Omental fat pad (tissue), 4 donors: Measurements from ENCODE around the gene SLC27A2. TPM values are rescaled to one million over a fixed set of nuclear protein-coding genes. Genes with fewer than 3 reads are reported as not detected.
"Not testable (repeated sequence)": the region's sequence is repeated elsewhere in the genome, so short reads cannot be mapped to it uniquely, and the experiment has no call there.

Experiments
- ATAC-seq: fragments of 150-250 bp; one replicate; pipeline ENCODE4 v1.9.1; 2016; ENCODE audit warnings: mild to moderate bottlenecking, moderate library complexity; ENCODE audit not compliant: low FRiP score
- DNase-seq: peaks from one replicate; pipeline ENCODE4 v3.0.0-alpha.2; 2019; ENCODE audit warnings: low spot score
- total RNA-seq, 4 donors: library from RNA; depleted of rRNA; stranded (reverse); fragments of >200 nt; gene quantifications; one replicate each; pipeline ENCODE4 v1.1.0, GENCODE V29; 2016
- TF ChIP-seq, protein P1 (sequence below), 3 donors: fragments of 450-650 bp; IDR thresholded peaks; one replicate each; pipeline ENCODE4 v1.5.1; 2016 to 2017; ENCODE audit warnings: antibody characterized with exemption in 3 of 3, mild to moderate bottlenecking in 3 of 3, moderate library complexity in 2 of 3

The SLC27A2 gene
- total RNA-seq, 4 donors from 2014 or later: 1.6 to 11.4 (median 5.5) TPM

DNA sequence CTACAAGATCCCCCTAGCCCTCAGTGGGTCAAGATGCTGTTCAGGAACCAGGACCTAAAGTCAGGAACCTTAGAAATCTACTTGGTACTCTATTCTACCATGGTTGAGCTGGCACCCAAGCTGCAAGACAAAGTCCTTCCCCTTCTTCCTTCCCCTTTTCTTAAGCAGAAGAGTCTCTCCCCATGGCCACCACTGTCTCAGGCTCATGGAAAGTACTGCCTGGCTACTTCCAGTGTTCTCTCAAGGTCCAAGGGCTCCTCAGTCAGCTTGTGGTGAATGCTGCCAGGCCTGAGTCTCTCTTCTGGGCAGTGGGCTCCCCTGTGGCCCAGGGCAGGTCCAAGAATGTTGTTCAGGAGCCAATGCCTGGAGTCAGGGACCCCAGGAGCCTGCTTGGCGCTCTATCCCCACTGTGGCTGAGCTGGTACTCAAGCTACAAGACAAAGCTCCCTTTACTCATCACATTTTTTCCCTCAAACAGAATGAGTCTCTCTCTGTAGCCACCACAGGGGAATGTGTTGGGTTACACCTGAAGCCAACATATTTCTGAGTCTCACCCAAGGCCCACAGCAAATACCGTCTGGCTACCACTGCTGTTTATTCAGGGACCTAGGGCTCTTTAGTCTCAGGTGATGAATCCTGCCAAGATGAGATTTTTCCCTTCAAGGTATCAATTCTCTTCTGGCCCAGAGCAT, 18.1 kb upstream of the SLC27A2 start:
- DNase-seq: no peak
- ATAC-seq: no peak
- TF ChIP-seq, protein P1, sequence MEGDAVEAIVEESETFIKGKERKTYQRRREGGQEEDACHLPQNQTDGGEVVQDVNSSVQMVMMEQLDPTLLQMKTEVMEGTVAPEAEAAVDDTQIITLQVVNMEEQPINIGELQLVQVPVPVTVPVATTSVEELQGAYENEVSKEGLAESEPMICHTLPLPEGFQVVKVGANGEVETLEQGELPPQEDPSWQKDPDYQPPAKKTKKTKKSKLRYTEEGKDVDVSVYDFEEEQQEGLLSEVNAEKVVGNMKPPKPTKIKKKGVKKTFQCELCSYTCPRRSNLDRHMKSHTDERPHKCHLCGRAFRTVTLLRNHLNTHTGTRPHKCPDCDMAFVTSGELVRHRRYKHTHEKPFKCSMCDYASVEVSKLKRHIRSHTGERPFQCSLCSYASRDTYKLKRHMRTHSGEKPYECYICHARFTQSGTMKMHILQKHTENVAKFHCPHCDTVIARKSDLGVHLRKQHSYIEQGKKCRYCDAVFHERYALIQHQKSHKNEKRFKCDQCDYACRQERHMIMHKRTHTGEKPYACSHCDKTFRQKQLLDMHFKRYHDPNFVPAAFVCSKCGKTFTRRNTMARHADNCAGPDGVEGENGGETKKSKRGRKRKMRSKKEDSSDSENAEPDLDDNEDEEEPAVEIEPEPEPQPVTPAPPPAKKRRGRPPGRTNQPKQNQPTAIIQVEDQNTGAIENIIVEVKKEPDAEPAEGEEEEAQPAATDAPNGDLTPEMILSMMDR (IDR thresholded peaks at IDR 0.05): no peak

DNA sequence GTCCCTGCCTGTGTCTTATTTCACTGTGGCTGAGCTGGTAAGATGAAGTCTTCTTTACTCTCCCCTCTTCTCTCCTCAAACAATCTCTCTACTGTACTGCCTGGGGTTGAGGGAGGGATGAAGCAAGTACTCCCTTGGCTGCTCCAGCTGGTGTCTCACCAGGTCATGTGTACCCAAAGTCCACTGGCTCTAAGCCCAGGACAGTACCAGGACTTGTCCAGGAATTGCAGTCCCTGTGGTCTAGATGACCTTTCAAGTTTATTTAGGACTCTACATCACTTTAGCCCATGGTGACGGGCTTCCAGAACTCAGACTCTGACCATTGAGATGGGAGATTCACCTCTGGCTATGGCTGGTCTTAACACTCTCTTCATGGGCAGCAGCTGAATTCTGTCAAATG, 17.5 kb upstream of the SLC27A2 start:
- DNase-seq (no peak), ATAC-seq (no peak)
- TF ChIP-seq, protein P1 (IDR thresholded peaks at IDR 0.05): no peak

DNA sequence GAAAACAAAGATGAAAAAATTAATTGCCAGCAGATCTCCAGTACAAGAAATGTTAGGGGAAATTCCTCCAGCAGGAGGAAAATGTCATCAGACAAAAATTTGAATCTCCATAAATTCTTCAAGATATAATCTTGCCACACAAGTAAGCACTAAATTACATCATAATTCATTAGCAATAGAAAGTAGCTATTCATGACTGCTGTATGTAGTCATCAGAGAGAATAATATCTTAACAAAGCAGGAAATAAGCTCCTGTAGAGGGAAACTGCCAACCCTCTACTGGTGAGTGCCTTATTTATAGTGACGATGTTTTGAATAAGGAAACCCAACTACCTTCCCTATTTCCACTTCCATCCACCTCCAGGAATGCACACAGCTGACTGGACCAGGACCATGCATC, 15.8 kb upstream of the SLC27A2 start:
- ATAC-seq (peak; percentile 88), DNase-seq (no peak)
- TF ChIP-seq, protein P1 (IDR thresholded peaks at IDR 0.05): no peak

DNA sequence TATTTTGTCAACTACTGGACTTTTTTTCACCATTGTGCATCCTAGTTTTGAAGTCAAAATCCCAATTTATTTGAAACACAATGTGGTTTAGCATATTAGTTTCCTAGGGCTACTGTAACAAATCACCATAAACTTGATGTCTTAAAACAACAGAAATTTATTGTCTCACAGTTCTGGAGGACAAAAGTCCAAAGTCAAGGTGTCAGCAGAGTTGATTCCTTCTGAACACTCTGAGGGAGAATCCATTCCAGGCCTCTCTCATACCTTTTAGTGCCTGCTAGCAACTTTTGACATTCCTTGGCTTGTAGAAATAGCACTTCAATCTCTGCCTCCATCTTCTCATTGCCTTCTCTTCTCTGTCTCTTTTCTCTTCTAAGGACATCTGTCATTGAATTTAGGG, 14.9 kb upstream of the SLC27A2 start:
- TF ChIP-seq, protein P1 (IDR thresholded peaks at IDR 0.05): no peak
- DNase-seq: no peak
- ATAC-seq: no peak

DNA sequence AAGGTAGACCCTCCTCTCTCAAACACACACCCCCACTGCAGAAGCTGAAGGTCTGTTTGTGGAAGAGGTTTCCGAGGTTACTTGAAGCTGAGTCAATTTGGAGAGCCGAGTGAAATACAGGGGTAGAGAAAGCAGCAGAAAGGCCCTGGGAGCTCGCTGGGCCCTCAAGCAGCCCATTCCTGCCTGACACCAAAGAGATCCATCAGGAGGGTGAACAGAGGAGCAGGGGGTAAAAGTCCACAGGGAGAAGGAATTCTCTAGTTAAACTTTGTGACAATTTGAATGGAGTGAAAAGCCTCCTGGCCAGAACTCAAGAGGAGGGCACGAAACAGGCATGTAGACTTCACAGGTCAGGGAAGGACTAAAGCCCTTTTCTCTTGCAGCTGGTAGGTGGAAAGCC, 13.6 kb upstream of the SLC27A2 start:
- DNase-seq: no peak
- TF ChIP-seq, protein P1 (IDR thresholded peaks at IDR 0.05): no peak
- ATAC-seq: no peak

DNA sequence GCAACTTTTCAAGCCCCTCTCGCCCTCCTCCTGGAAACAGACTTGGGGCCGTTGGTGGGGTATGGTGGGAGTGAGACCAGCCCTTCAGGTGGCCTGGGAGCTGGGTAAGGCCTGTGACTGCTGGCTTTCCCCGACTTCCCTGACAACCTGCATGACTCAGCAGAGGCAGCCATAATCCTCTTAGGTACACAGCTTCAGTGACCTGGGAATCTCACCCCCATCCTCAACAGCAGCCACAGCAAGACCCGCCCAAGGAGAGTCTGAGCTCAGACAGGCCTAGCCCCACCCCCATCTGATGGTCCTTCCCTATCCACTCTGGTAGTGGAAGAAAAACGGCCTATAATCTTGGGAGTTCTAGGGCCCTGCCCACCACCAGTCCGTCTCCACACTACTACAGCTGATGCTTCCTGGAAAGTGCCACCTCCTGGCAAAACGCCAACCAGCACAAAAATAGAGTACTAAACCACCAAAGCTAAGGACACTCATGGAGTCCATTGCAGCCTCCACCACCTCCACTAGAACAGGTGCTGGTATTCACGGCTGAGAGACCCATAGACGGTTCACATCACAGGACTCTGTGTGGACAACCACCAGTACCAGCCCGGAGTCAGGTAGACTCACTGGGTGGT, 13.1 kb upstream of the SLC27A2 start:
- no peak for ATAC-seq

DNA sequence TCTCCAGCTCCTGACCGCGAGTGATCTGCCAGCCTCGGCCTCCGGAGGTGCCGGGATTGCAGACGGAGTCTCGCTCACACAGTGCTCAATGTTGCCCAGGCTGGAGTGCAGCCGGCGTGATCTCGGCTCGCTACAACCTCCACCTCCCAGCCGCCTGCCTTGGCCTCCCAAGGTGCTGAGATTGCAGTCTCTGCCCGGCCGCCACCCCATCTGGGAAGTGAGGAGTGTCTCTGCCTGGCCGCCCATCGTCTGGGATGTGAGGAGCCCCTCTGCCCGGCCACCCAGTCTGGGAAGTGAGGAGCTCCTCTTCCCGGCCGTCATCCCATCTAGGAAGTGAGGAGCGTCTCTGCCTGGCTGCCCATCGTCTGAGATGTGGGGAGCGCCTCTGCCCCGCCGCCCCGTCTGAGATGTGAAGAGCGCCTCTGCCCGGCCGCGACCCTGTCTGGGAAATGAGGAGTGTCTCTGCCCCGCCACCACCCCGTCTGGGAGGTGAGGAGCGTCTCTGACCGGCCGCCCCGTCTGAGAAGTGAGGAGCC, 9.6 kb upstream of the SLC27A2 start:
- not testable (repeated sequence) for ATAC-seq, DNase-seq

More for the DNA sequence above, 13.1 kb upstream of the SLC27A2 start:
- no peak for DNase-seq
- TF ChIP-seq, protein P1 (IDR thresholded peaks at IDR 0.05): no peak
